HG03432 (cell line): Measurements from ENCODE around the gene THBS1.

ENCODE experiments used
- ATAC-seq: cut with Tn5 transposase; IDR thresholded peaks from one replicate; pipeline ENCODE4 v1.9.1; 2021; ENCODE audit warnings: mild to moderate bottlenecking, moderate library complexity; ENCODE audit not compliant: unreplicated experiment

Gene THBS1

DNA sequence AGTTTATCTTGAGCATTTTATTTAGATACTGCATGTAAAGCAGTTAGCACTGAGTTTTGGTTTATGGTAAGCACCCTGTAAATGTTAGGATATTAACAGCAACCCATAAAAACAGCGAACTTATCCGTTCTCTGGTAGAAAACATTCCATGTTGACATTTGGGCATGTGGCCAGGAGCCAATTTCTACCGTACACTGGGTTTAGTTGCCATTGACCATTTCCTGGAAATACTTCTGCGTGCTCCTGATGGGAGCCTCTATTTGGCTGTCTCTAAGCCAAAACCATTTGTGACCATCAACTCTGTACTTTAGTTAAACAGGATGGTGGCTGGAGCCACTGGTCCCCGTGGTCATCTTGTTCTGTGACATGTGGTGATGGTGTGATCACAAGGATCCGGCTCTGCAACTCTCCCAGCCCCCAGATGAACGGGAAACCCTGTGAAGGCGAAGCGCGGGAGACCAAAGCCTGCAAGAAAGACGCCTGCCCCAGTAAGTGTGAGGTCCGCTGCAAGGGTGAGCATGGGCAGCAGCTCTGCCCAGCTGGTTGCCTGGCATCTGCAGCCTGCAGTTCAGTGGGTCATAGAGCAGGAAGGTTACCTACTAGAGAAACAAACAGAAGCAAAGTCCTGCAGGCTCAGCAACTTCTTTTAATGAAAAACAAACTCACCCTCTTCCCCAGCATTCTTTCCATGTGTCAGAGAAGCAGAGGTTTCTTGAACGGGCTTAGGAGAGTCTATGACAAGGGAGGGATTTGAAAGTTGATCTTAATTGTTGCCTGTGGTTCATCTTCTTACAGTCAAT is 7.1 kb downstream of the THBS1 start:
- no peak for ATAC-seq

DNA sequence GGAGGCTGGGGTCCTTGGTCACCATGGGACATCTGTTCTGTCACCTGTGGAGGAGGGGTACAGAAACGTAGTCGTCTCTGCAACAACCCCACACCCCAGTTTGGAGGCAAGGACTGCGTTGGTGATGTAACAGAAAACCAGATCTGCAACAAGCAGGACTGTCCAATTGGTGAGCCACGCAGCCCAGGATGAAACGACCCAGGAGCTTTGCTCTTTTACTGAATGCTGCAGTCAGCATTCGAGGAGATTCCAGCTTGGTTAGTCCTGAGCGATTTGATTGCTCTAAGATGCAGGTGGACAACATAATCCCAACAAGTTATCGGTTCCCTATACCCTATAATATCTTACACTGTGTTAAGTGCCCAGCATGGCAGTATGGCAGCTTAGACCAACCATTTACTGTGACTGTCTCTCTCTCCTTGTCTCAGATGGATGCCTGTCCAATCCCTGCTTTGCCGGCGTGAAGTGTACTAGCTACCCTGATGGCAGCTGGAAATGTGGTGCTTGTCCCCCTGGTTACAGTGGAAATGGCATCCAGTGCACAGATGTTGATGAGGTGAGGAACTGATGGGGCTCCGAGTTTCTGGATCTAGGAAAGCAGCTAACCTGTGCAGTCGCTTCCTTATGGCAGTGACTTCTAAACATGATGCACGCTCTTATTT is 7.8 kb downstream of the THBS1 start:
- ATAC-seq, result no peak

DNA sequence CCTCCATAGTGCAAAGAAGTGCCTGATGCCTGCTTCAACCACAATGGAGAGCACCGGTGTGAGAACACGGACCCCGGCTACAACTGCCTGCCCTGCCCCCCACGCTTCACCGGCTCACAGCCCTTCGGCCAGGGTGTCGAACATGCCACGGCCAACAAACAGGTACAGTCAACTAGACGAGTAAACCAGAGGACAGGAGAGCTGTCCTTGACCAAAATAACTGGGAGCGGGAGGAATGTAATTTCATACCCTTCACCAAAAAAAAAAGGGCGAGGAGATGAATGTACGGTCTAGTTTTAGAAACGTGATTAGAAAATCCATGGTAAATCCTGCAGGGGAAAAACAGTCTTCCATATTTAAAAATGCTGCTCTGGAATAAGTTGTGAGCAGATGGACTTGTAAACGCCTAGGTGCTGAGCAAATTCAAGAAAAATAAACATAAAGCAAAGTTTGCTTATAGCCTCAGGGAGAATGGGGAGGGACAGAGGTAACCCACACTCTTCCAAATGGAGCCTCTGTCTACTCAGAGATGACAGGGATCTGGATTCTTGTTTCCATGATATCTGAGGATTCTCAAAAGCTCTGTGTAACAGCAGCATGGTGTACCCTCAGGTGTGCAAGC is 8.4 kb downstream of the THBS1 start:
- ATAC-seq, result no peak

DNA sequence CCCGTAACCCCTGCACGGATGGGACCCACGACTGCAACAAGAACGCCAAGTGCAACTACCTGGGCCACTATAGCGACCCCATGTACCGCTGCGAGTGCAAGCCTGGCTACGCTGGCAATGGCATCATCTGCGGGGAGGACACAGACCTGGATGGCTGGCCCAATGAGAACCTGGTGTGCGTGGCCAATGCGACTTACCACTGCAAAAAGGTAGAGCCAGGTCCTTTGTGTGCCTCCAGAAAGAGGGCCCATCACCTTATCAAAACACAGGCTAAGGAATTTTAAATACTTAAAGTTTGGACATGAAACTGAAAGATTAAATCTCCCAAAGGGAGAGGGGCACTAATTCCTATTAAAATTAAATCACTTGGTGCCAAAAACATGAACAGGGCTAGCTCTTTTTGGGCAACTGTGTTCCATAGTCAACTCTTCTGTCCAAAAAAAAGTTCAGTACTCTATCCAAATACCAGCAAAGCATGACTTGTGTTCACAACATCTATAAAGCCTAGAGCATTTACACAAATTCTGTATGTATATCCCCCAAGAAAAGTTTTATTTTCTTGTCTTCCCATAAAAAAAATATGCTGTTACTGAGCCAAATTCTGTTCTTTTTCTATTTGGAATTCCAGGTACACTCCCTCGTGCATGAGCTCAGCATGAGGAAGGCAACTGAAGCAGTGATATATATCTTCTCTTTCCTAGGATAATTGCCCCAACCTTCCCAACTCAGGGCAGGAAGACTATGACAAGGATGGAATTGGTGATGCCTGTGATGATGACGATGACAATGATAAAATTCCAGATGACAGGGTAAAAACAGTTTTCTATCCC is 9.2 kb downstream of the THBS1 start:
- ATAC-seq, result no peak

DNA sequence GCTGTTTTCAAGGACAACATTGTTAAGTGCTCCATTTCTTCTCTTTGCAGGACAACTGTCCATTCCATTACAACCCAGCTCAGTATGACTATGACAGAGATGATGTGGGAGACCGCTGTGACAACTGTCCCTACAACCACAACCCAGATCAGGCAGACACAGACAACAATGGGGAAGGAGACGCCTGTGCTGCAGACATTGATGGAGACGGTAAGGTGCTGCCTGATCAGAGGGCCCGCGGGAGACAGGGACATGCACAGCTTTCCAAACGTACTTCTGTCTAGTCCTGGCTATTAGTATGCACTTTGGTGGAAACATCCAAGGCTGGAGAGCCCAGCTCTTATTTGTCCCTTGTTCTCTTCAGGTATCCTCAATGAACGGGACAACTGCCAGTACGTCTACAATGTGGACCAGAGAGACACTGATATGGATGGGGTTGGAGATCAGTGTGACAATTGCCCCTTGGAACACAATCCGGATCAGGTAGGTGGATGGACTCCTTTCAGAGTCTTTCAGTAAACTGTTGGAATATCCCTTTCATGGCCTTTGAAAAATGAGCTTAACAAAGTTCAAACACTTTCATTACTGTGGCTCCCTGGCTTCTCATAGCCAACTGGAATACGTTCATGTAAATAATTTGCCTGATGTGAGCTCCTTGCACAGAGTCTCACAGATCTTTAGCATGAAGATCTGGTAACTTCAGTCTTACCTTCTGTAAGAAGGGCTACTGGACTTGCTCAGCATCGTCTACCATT is 10.4 kb downstream of the THBS1 start:
- no peak for ATAC-seq

DNA sequence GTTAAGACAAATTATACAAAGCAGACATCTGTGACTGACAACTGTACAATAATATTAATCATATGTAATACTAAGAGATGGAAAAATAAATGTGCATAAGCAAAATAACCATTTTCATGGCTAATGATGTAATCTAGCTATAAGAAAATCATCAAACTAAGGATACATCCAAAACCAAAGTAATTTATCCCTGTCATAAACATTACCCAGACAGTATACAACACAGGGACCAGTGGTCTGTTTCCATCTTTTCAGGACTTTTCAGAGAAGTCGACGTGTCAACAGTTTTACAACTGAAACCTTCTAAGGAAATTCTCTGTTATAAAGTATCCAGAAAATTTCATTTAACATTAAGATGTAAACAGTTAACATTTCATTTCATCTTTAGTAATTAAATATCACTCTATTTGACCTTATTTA is 11.0 kb downstream of the THBS1 start:
- ATAC-seq, result no peak

DNA sequence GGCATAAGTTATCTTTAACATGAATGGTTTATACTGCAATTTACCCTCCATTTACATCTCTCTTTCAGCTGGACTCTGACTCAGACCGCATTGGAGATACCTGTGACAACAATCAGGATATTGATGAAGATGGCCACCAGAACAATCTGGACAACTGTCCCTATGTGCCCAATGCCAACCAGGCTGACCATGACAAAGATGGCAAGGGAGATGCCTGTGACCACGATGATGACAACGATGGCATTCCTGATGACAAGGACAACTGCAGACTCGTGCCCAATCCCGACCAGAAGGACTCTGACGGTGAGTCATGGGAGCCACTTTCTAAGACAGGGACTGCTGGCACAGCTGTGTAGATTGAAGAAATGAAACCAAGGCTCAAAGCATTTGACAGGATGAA is 11.6 kb downstream of the THBS1 start:
- ATAC-seq, result no peak

DNA sequence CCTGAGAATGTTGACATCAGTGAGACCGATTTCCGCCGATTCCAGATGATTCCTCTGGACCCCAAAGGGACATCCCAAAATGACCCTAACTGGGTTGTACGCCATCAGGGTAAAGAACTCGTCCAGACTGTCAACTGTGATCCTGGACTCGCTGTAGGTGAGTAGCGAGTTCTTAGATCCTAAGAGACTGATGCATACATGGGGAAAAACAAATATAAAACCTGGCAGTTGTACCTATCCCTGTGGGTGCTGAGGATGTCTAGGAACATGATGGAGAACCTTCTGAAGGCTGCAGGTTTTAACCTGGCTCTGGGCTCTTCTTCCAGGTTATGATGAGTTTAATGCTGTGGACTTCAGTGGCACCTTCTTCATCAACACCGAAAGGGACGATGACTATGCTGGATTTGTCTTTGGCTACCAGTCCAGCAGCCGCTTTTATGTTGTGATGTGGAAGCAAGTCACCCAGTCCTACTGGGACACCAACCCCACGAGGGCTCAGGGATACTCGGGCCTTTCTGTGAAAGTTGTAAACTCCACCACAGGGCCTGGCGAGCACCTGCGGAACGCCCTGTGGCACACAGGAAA is 12.3 kb downstream of the THBS1 start:
- ATAC-seq, result no peak

DNA sequence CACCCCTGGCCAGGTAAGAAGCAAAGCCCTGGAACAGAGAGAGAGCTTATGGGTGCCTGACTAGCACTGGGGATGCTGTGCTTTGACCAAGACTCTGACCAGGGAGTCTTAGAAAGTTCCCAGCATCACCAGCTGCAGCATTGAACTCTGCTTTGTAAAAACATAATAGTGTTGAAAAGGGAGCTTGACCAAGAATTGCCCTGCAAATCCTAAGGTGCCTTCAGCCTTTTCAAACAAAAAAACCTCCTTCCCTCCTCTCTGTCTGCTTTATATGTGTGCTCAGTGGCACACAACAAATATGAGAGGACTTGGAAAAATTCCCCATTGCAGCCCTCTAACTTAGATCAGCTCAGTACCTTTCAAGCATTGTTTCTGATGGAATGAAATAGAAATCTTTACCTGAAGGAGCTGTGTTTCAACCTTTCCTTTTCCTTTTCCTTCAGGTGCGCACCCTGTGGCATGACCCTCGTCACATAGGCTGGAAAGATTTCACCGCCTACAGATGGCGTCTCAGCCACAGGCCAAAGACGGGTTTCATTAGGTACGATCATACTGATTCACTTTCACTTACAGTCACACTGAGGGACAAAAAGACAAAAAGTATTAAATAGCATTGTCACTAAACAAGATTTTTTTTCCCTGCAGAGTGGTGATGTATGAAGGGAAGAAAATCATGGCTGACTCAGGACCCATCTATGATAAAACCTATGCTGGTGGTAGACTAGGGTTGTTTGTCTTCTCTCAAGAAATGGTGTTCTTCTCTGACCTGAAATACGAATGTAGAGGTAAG is 13.0 kb downstream of the THBS1 start:
- no peak for ATAC-seq

DNA sequence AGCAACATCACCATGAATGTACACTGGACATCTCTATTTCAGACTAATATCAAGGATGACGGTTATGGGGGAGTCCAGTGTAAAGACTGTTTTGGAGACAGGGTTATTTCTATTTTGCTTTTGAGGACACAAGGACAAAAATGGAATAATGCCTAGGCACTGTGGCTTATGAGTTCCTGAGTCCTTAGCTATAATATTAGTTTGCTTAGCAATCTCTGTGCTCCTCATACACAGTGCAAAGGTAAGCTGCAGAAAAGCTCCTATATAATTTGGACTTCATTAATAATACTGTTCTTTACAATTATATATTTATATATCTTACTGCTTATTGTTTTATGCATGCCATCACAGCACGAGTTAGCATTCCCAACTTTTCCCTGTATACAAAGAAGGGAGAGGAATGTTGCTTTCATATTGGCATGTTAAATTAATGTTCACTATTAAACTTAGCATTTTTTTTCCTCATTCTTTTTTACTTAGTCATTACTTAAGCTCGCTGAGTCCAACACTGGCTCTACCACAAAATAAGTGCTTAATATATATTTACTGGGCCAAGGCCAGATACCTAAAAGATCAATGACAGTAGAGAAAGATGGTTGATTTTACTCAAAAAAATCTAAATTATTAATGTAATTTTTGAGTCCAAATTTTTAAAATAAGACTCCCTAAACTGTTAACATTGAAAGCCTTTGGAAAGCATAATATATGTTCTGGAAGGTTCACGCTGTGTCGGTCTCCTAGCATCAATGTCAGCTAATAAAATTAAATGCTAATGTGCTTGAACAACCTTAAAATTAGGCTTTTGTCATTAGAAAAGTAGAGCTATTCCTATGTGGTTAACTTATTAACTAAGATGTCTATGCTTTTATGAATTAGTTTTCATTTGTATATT is 13.8 kb downstream of the THBS1 start:
- no peak for ATAC-seq

DNA sequence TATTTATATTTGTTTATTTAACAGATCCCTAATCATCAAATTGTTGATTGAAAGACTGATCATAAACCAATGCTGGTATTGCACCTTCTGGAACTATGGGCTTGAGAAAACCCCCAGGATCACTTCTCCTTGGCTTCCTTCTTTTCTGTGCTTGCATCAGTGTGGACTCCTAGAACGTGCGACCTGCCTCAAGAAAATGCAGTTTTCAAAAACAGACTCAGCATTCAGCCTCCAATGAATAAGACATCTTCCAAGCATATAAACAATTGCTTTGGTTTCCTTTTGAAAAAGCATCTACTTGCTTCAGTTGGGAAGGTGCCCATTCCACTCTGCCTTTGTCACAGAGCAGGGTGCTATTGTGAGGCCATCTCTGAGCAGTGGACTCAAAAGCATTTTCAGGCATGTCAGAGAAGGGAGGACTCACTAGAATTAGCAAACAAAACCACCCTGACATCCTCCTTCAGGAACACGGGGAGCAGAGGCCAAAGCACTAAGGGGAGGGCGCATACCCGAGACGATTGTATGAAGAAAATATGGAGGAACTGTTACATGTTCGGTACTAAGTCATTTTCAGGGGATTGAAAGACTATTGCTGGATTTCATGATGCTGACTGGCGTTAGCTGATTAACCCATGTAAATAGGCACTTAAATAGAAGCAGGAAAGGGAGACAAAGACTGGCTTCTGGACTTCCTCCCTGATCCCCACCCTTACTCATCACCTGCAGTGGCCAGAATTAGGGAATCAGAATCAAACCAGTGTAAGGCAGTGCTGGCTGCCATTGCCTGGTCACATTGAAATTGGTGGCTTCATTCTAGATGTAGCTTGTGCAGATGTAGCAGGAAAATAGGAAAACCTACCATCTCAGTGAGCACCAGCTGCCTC is 14.7 kb downstream of the THBS1 start:
- ATAC-seq, result no peak

DNA sequence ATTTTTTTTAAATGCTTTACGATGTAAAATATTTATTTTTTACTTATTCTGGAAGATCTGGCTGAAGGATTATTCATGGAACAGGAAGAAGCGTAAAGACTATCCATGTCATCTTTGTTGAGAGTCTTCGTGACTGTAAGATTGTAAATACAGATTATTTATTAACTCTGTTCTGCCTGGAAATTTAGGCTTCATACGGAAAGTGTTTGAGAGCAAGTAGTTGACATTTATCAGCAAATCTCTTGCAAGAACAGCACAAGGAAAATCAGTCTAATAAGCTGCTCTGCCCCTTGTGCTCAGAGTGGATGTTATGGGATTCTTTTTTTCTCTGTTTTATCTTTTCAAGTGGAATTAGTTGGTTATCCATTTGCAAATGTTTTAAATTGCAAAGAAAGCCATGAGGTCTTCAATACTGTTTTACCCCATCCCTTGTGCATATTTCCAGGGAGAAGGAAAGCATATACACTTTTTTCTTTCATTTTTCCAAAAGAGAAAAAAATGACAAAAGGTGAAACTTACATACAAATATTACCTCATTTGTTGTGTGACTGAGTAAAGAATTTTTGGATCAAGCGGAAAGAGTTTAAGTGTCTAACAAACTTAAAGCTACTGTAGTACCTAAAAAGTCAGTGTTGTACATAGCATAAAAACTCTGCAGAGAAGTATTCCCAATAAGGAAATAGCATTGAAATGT is 15.6 kb downstream of the THBS1 start:
- no peak for ATAC-seq

DNA sequence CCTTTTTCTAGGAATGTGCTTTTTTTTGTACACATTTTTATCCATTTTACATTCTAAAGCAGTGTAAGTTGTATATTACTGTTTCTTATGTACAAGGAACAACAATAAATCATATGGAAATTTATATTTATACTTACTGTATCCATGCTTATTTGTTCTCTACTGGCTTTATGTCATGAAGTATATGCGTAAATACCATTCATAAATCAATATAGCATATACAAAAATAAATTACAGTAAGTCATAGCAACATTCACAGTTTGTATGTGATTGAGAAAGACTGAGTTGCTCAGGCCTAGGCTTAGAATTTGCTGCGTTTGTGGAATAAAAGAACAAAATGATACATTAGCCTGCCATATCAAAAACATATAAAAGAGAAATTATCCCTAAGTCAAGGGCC is 16.5 kb downstream of the THBS1 start:
- no peak for ATAC-seq

DNA sequence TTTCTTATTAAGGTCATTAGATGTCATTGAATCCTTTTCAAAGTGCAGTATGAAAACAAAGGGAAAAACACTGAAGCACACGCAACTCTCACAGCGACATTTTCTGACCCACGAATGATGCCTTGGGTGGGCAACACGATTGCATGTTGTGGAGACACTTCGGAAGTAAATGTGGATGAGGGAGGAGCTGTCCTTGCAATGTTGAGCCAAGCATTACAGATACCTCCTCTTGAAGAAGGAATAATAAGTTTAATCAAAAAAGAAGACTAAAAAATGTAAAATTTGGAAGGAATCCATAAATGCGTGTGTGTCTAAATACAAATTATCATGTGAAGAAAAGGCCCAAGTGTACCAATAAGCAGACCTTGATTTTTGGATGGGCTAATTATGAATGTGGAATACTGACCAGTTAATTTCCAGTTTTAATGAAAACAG is 16.9 kb downstream of the THBS1 start:
- no peak for ATAC-seq

DNA sequence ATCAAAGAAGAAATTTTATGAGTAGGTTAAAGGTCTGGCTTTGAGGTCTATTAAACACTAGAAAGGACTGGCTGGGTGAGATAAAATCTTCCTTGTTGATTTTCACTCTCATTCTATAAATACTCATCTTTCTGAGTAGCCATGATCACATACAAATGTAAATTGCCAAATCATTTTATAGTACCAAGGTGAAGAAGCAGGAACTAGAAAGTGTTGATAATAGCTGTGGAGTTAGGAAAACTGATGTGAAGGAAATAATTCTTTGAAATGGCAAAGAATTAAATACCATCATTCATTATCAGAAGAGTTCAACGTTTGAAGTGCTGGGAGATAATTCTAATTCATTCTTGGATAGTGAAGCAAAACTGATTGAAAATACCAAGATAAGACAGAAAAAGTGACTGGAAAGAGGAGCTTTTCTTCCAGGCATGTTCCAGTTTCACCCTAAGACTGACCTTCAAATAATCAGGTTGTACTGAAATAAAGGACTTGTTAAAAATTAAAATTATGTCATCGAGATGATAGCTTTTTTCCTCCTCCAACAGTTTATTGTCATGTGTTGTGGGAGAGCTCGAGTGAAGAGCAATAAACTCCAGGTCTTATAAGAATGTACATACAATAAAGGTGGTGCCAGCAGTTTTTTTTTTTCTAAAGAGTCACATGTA is 17.4 kb downstream of the THBS1 start:
- no peak for ATAC-seq
